Endometrium (tissue), 2 donors: ENCODE measurements around the gene EPHA6.
"Not testable (repeated sequence)": the region's sequence is repeated elsewhere in the genome, so short reads cannot be mapped to it uniquely, and the experiment has no call there.

Experiments used
- FAIRE-seq: peaks from 2 replicates; lab custom pipeline; 2012; peaks lifted over from hg19 to GRCh38; lab: Jason Lieb, UNC
- donor health status: control.
- donor health status: control.

EPHA6 gene

GRCh38 chr3:96915445-96915844 lies 101.1 kb downstream of the EPHA6 start:
- no peak for FAIRE-seq

DNA sequence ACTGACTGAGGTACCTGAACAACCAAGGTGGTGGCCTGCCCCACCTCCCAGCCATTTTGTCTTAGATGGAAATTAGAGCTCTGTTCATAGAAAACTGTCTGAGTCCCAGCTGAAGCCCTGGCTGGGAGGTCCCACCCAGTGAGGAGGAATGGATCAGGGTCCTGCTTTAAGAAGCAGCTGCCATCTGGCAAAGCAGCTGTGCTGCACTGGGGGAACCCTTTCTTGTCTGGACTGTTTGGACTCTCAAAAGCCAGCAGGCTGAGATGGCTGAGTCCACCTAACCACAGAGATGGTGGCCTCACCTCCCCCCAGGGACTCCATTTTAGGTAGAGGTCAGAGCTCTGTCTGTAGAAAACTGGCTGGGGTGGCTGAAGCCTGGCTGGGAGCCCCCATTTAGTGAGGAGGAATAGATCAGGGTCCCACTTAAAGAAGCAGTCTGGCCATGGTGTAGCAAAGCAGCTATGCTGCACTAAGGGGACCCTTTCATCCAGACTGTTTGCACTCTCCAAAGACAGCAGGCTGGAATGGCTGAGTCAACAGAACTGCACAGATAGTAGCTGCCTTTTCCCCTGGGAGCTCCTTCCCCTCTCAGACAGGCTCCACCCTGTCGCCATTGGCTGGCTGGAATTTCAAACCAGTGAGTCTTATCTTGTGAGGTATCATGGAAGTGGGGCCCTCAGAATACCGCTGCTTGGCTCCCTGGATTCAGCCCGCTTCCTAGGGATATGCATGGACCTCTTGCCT lies 116.9 kb downstream of the EPHA6 start:
- FAIRE-seq: no peak

DNA sequence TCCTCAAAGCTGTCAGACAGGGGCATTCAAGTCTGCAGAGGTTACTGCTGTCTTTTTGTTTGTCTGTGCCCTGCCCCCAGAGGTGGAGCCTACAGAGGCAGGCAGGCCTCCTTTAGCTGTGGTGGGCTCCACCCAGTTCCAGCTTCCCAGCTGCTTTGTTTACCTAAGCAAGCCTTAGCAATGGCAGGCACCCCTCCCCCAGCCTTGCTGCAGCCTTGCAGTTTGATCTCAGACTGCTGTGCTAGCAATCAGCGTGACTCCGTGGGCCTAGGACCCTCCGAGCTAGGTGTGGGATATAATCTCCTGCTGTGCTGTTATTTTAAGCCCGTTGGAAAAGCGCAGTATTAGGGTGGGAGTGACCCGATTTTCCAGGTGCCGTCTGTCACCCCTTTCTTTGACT lies 127.7 kb downstream of the EPHA6 start:
- not testable (repeated sequence) for FAIRE-seq

- FAIRE-seq: no peak
These were observed 144.5 kb downstream of the EPHA6 start for GRCh38 chr3:96958856-96959255.

- FAIRE-seq: peak; percentile 92
These were observed 145.1 kb downstream of the EPHA6 start for GRCh38 chr3:96959474-96959873.

GRCh38 chr3:96959901-96960641 lies 145.7 kb downstream of the EPHA6 start:
- FAIRE-seq: no peak

DNA sequence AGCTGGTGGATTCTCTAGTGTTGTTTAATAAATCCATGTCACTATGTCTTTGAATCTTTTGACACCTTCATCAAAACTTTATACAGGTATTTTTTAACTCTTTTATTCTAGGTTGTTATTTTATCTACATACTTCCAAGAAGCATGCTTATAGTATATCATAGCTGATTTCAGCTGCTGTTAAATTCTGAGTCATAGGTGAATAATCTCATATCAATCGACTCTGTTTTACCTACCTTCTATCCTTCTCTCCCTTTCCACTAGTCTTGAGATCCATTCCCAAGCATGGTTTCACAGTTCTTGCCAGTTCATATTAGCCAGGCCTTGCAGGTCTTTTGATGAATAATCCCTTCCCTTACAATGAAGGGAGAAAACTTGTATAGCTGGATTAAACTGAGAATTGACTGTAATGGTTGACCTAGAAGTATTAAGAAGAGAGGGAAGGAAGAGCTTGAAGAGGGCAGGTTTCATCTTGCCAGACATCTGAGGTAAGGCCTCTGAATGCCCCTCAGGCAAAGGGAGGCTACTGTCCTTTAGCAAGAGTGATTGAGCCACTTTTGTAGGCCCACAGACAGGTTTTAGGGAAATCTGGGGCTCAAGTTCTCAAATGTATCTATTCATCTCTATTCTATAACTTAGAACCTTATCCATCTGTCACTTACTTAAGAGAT lies 146.4 kb downstream of the EPHA6 start:
- FAIRE-seq: no peak

GRCh38 chr3:96961576-96961975 lies 147.2 kb downstream of the EPHA6 start:
- no peak for FAIRE-seq

DNA sequence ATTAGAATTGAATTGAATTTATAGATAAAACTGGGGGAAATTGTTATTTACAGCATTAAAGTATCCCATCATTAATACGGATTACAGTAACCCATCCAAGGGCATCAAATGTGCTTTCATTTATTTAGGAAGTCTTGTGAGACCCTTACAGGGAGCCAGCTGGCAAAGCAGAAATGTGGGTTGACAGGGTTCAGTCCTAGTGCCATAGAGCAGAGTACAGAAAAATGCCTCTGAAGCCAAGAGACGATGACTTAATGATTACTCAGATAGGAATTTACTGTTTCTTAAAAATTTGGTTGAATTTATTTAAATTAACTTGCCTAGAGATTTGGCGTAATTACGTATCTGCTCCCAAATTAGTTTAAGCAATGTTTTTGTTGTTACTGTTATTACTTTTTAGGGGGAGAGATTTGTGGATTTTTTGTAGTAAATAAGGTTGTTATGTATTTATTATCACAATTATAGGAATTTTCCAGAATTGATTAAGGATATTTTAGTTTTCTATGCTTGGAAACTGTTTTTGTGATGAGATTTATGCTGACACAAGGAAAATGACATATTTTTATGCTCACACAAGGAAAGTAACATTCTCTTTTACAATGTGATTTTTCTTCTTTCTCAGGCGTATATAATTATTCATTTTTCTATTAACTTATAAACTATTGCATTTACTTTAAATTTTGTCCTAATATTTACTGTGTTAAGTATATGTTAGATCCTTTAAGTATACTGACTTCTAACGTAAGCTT lies 152.0 kb downstream of the EPHA6 start:
- FAIRE-seq: no peak

GRCh38 chr3:96970211-96970610 lies 155.8 kb downstream of the EPHA6 start:
- no peak for FAIRE-seq

DNA sequence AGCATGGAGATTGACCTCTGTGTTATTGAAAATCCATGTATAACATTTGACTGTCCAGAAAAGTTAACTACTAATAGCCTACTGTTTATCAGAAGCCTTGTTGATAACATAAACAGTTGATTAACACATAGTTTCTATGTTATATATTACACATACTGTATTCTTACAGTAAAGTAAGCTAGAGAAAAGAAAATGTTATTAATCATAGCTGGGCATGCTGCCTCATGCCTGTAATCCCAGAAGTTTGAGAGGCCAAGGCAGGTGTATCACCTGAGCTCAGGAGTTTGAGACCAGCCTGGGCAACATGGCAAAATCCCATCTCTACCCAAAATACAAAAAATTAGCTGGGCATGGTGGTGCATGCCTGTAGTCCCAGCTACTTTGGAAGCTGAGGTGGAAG lies 163.3 kb downstream of the EPHA6 start:
- FAIRE-seq: no peak

DNA sequence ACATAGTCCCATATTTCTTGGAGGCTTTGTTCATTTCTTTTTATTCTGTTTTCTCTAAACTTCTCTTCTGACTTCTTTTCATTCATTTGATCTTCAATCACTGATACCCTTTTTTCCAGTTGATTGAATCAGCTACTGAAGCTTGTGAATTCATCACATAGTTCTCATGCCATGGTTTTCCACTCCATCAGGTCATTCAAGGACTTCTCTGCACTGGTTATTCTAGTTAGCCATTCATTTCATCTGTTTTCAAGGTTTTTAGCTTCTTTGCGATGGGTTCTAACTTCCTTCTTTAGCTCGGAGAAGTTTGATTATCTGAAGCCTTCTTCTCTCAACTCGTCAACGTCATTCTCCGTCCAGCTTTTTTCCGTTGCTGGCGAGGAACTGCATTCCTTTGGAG lies 169.3 kb downstream of the EPHA6 start:
- FAIRE-seq: not testable (repeated sequence)

- no peak for FAIRE-seq
These were observed 171.8 kb downstream of the EPHA6 start for GRCh38 chr3:96986241-96986640.

DNA sequence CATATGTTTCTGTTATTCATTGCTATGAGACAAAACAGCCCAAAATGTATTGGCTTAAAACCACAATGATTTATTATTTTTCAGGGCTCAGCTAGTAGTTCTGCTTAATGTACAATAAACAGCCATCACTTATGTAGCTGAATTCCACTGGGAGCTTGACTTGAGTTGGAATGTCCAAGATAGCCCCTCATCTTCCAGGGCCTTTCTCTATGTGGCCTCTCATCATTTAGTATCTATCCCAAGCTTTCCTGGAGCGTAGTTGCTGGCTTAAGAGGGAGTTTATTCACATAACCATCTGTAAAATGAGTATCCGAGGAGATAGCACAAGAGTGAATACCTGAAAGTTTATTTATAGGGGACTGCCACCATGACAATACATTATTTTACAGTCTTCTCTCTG lies 176.8 kb downstream of the EPHA6 start:
- FAIRE-seq: no peak

DNA sequence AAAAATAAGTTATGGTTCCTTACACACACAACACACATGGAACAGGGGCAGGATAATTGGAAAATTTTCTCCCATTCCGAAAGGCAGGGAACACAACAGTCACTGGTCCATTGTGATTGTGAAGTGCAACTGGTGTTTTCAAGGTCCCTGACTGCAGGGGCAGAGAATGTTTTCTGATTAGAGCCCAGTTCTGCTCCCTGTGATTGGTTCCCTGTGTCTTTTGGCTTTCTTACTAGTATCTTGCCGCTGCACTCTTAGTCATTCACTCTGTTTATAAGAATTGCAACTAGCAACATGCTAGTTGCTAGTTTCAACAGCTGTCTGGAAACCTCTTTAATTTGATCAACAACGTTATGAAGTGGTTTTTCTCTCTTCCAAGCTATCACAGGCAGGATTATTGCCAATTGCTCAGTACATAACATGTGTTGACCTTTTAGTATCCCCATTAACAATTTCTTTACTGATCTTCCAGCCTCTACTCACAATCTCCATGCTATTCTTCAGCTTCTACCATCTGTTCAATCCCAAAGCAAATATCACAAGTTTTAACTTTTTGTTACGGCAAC lies 177.5 kb downstream of the EPHA6 start:
- FAIRE-seq: peak; percentile 90

GRCh38 chr3:96994988-96995387 lies 180.6 kb downstream of the EPHA6 start:
- no peak for FAIRE-seq

- FAIRE-seq: no peak
These were observed 181.6 kb downstream of the EPHA6 start for GRCh38 chr3:96996009-96996408.

DNA sequence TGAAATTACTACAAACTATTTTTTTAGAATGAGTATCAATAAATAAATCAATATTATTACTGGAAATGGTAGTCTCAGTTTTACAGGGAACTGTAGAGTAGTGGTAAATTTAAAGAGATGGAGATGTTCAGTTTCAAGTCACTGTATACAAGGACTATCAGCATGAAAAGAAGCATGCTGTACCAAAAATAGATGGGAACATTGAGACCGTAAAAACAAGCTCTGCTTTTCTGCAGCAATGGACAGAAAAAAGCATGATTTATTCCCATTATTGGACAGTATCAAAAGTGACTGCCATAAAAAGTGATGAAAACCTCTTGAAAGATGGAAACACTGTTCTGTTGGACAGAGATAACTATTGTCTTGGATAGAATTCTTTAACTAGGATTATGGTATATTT lies 187.2 kb downstream of the EPHA6 start:
- FAIRE-seq: no peak

- no peak for FAIRE-seq
These were observed 195.1 kb downstream of the EPHA6 start for GRCh38 chr3:97009427-97010019.

- no peak for FAIRE-seq
These were observed 196.7 kb downstream of the EPHA6 start for GRCh38 chr3:97010881-97011657.

DNA sequence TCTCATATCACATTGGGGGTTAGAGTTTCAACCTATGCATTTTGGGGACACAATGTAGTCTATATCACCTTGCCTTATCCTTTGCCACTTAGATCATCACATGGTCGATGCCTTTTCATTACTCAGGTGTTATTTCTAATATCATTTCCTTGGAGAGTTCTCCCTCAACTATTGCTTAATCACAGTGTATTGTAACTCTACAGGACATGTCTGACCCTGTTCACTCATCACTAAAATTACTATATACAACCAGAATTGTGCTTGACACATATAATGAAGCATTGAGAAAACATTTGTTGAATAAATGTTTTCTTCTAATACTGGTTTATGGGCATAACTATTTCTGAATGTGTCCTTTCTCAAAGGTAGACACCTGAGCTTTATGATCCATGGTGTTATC lies 207.4 kb downstream of the EPHA6 start:
- no peak for FAIRE-seq
